H9 (cell line): ENCODE results near the gene HSDL2. TPM values are rescaled to one million over a fixed set of nuclear protein-coding genes. Genes with fewer than 3 reads are reported as not detected.

ENCODE experiments used
- DNase-seq: peaks from one replicate; pipeline ENCODE4 v3.0.0-alpha.2; 2017
- H2AFZ ChIP-seq: one replicate; pipeline ENCODE4 v1.6.1; 2013; ENCODE audit warnings: mild to moderate bottlenecking, low read length, control low read depth, moderate library complexity
- H2AK5ac ChIP-seq: 2 replicates; pipeline ENCODE4 v1.6.1; 2013; ENCODE audit warnings: low read length, control low read depth, mixed read lengths; ENCODE audit not compliant: insufficient read length
- H2BK120ac ChIP-seq: one replicate; pipeline ENCODE4 v1.6.1; 2013; ENCODE audit warnings: low read depth, mild to moderate bottlenecking, low read length, control low read depth, inconsistent platforms; ENCODE audit not compliant: poor library complexity, severe bottlenecking
- H2BK12ac ChIP-seq: 2 replicates; pipeline ENCODE4 v1.6.1; 2013; ENCODE audit warnings: low read length, control low read depth, mixed read lengths, low read depth; ENCODE audit not compliant: insufficient read length
- H2BK15ac ChIP-seq: 2 replicates; pipeline ENCODE4 v1.6.1; 2013; ENCODE audit warnings: low read depth, low read length, control low read depth
- H2BK20ac ChIP-seq: one replicate; pipeline ENCODE4 v1.6.1; 2013; ENCODE audit warnings: low read depth, mild to moderate bottlenecking, low read length, control low read depth, inconsistent platforms; ENCODE audit not compliant: poor library complexity, severe bottlenecking
- H2BK5ac ChIP-seq: 2 replicates; pipeline ENCODE4 v1.6.1; 2013; ENCODE audit warnings: low read length, control low read depth, mixed read lengths; ENCODE audit not compliant: insufficient read length
- H3K14ac ChIP-seq: 2 replicates; pipeline ENCODE4 v1.6.1; 2013; ENCODE audit warnings: low read length, control low read depth; ENCODE audit not compliant: insufficient read depth
- H3K18ac ChIP-seq: 2 replicates; pipeline ENCODE4 v1.6.1; 2013; ENCODE audit warnings: low read depth, mild to moderate bottlenecking, mixed read lengths, low read length, control low read depth; ENCODE audit not compliant: insufficient read length
- H3K23ac ChIP-seq: 2 replicates; pipeline ENCODE4 v1.6.1; 2013; ENCODE audit warnings: low read length, control low read depth, mixed read lengths, low read depth; ENCODE audit not compliant: insufficient read length
- H3K23me2 ChIP-seq: 2 replicates; pipeline ENCODE4 v1.6.1; 2013; ENCODE audit warnings: low read depth, mild to moderate bottlenecking, mixed read lengths, low read length, control low read depth; ENCODE audit not compliant: insufficient read length, poor library complexity, severe bottlenecking
- H3K27ac ChIP-seq: 2 replicates; pipeline ENCODE4 v1.5.1; 2013; ENCODE audit warnings: low read length, control low read depth, mixed read lengths, low read depth; ENCODE audit not compliant: insufficient read length
- H3K27me3 ChIP-seq: 2 replicates; pipeline ENCODE4 v1.6.1; 2013; ENCODE audit warnings: low read length, control low read depth, inconsistent platforms; ENCODE audit not compliant: insufficient read depth
- H3K4ac ChIP-seq: 2 replicates; pipeline ENCODE4 v1.6.1; 2013; ENCODE audit warnings: low read depth, mild to moderate bottlenecking, control low read depth, inconsistent platforms, low read length, moderate library complexity
- H3K4me1 ChIP-seq: 2 replicates; pipeline ENCODE4 v1.6.1; 2013; ENCODE audit warnings: low read length, control low read depth, inconsistent platforms; ENCODE audit not compliant: insufficient read depth
- H3K4me2 ChIP-seq: 2 replicates; pipeline ENCODE4 v1.6.1; 2013; ENCODE audit warnings: low read length, control low read depth, mixed read lengths; ENCODE audit not compliant: insufficient read length, insufficient read depth
- H3K56ac ChIP-seq: 2 replicates; pipeline ENCODE4 v1.6.1; 2013; ENCODE audit warnings: low read depth, mild to moderate bottlenecking, mixed read lengths, low read length, control low read depth; ENCODE audit not compliant: insufficient read length
- H3K79me1 ChIP-seq: 2 replicates; pipeline ENCODE4 v1.6.1; 2013; ENCODE audit warnings: low read depth, mild to moderate bottlenecking, moderate library complexity, low read length, control low read depth, inconsistent platforms; ENCODE audit not compliant: insufficient read depth, poor library complexity, severe bottlenecking
- H3K79me2 ChIP-seq: 2 replicates; pipeline ENCODE4 v1.6.1; 2013; ENCODE audit warnings: low read length, control low read depth, inconsistent platforms; ENCODE audit not compliant: insufficient read depth
- H3K9ac ChIP-seq: 2 replicates; pipeline ENCODE4 v1.6.1; 2013; ENCODE audit warnings: low read length, control low read depth, mixed read lengths; ENCODE audit not compliant: insufficient read length; ENCODE audit errors: extremely low read depth
- H3K9me3 ChIP-seq: one replicate; pipeline ENCODE4 v1.6.1; 2013; ENCODE audit warnings: low read depth, low read length, inconsistent platforms; ENCODE audit not compliant: control insufficient read depth
- H3T11ph ChIP-seq: one replicate; pipeline ENCODE4 v1.6.1; 2013; ENCODE audit warnings: mild to moderate bottlenecking, low read length, control low read depth, inconsistent platforms
- H4K20me1 ChIP-seq: one replicate; pipeline ENCODE4 v1.6.1; 2013; ENCODE audit not compliant: control insufficient read depth, insufficient read length, insufficient read depth
- H4K5ac ChIP-seq: 2 replicates; pipeline ENCODE4 v1.6.1; 2013; ENCODE audit warnings: low read depth, mild to moderate bottlenecking, mixed read lengths, low read length, control low read depth; ENCODE audit not compliant: insufficient read length
- H4K8ac ChIP-seq: replicated peaks from 2 replicates; pipeline ENCODE4 v1.6.1; 2013; ENCODE audit warnings: low read length, control low read depth, mixed read lengths, low read depth; ENCODE audit not compliant: insufficient read length
- H4K91ac ChIP-seq: 2 replicates; pipeline ENCODE4 v1.6.1; 2013; ENCODE audit warnings: low read depth, mild to moderate bottlenecking, moderate library complexity, mixed read lengths, low read length, control low read depth; ENCODE audit not compliant: insufficient read length
- H3K27ac Mint-ChIP-seq, 3 experiments: 2 replicates in 2 of 3; 3 replicates in 1 of 3; pipeline ENCODE4 v1.8.0; 2020 to 2021; ENCODE audit warnings: mixed read lengths in 3 of 3, mild to moderate bottlenecking in 1 of 3, moderate library complexity in 1 of 3
- H3K27me3 Mint-ChIP-seq: 2 replicates; pipeline ENCODE4 v1.8.0; 2021; ENCODE audit warnings: low read depth, mild to moderate bottlenecking, moderate library complexity, mixed read lengths
- H3K36me3 Mint-ChIP-seq, 3 experiments: 2 replicates in 2 of 3; 3 replicates in 1 of 3; pipeline ENCODE4 v1.8.0; 2020 to 2021; ENCODE audit warnings: low read depth in 3 of 3, mixed read lengths in 3 of 3; ENCODE audit not compliant: insufficient read depth in 1 of 3
- H3K4me1 Mint-ChIP-seq, 2 experiments: 2 replicates each; pipeline ENCODE4 v1.8.0; 2020; ENCODE audit warnings: mixed read lengths in 2 of 2
- H3K4me3 Mint-ChIP-seq, 2 experiments: 2 replicates in 1 of 2; 3 replicates in 1 of 2; pipeline ENCODE4 v1.8.0; 2020 to 2021; ENCODE audit warnings: mild to moderate bottlenecking in 2 of 2, mixed read lengths in 2 of 2, moderate library complexity in 1 of 2
- H3K9me3 Mint-ChIP-seq, 2 experiments: 2 replicates in 1 of 2; 3 replicates in 1 of 2; pipeline ENCODE4 v1.8.0; 2020; ENCODE audit warnings: mild to moderate bottlenecking in 2 of 2, mixed read lengths in 2 of 2, moderate library complexity in 1 of 2
- CTCF ChIP-seq: fragments of 200-600 bp; sonication (generic); conservative IDR thresholded peaks from 3 replicates; pipeline ENCODE4 v1.8.0; 2021; ENCODE audit warnings: antibody characterized with exemption, mild to moderate bottlenecking
- WGBS: extraction: QIAGEN DNeasy Blood & Tissue Kit; methylation state at CpG from one replicate; pipeline ENCODE4 v1.1.7; 2013; ENCODE audit warnings: missing lambda C conversion rate, low lambda C conversion rate, mixed read lengths; ENCODE audit not compliant: insufficient read length; ENCODE audit errors: extremely low coverage; 5-methylcytosine and 5-hydroxymethylcytosine counted together
- total RNA-seq: library from RNA; stranded (reverse); gene quantifications from 2 replicates; pipeline ENCODE4 v1.2.1, GENCODE V29; 2021

Gene HSDL2
- total RNA-seq, 1 experiment from 2014 or later: 16.6 TPM

GRCh38 chr9:112475318-112475717 lies 95.4 kb downstream of the HSDL2 start:
- no peak overlapping the region for H3K18ac ChIP-seq
- no CpG with 5 or more reads among the region's 1 CpG for WGBS
- Mint-ChIP-seq H3K9me3 (peaks cover 13 to 15% of the 10 kb centered on the region in 2 experiments; a peak in 4 of 5 replicates), H3K36me3 (peaks cover 27 to 39% (median 36%) of the 10 kb centered on the region in 3 experiments), H3K4me3 (no peak overlapping the region), H3K27me3 (no peaks in the 10 kb centered on the region), H3K4me1 (peaks cover 15 to 18% of the 10 kb centered on the region in 2 experiments), H3K27ac (no peak overlapping the region)
- no peak overlapping the region for H3K23ac ChIP-seq
- H3K79me2 ChIP-seq: no peaks in the 10 kb centered on the region
- no peak overlapping the region for H4K8ac ChIP-seq
- H2BK120ac ChIP-seq: no peak overlapping the region
- no peak overlapping the region for H4K91ac ChIP-seq
- H2AK5ac ChIP-seq: no peak overlapping the region
- H2BK15ac ChIP-seq: no peak overlapping the region
- H3K27me3 ChIP-seq: no peaks in the 10 kb centered on the region
- TF ChIP-seq CTCF: no peak
- H3K9ac ChIP-seq: no peak overlapping the region
- no peak overlapping the region for H2BK5ac ChIP-seq
- H4K5ac ChIP-seq: no peak overlapping the region
- H3K56ac ChIP-seq: no peak overlapping the region
- H2BK12ac ChIP-seq: no peak overlapping the region
- no peaks in the 10 kb centered on the region for H3K79me1 ChIP-seq
- H4K20me1 ChIP-seq: no peaks in the 10 kb centered on the region
- H3K23me2 ChIP-seq: no peaks in the 10 kb centered on the region
- DNase-seq: no peak
- no peak overlapping the region for H3K4ac ChIP-seq
- no peak overlapping the region for H3K14ac ChIP-seq
- H3K27ac ChIP-seq: no peak overlapping the region
- H2BK20ac ChIP-seq: no peak overlapping the region
- H3K4me2 ChIP-seq: no peak overlapping the region
- no peak overlapping the region for H3T11ph ChIP-seq
- H3K4me1 ChIP-seq: no peaks in the 10 kb centered on the region
- H2AFZ ChIP-seq: no peak overlapping the region
- no peaks in the 10 kb centered on the region for H3K9me3 ChIP-seq
